ENCODE measurements around the gene SRSF3.

The SRSF3 gene

DNA sequence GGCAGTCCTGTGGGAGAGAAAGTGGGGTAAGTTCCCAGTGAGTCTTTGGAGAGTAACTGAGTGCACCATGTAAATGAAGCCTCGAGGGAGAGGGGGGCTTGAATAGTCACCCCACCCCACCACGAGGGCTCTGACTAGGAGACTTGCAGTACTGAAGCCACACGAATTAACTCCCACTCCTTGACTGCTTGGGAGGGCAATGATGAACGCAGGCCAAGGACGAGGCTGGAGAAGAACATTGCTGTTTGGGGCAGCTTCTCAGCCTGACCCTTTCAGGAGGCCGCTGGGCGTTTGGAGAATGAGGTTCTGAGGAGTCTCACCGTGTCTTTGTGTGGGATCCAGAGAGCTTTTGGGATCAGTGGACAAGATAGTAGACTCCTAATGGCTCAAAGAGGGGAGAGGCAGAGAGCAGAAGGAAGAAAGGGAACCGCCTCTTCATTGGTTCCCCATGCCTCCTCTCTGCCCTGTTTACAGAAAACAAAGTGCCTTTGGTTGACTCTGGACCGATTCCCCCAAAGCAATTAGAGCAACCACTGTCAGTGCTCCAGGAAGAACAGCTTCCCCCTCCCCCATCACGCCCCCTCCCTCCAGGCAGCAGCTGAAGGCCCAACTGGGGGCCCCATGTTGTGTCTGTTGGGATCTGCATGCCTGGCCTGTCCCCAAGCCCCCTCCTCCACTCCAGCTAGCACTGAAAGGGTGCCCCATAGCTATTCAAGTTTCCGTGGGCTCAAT is 42.7 kb downstream of the SRSF3 start:
- no peak for DNase-seq (ENCODE audit: low read depth)
- no peak overlapping the region for H3K4me3 ChIP-seq (ENCODE audit: control insufficient read depth, low read depth, low read length)
- TF ChIP-seq CTCF (conservative IDR thresholded peaks at IDR 0.05; ENCODE audit: control insufficient read depth, insufficient read depth, low read depth, low read length): no peak

GRCh38 chr6:36638579-36638978 is 44.4 kb downstream of the SRSF3 start:
- TF ChIP-seq CTCF (conservative IDR thresholded peaks at IDR 0.05; ENCODE audit: control insufficient read depth, insufficient read depth, low read depth, low read length): no peak
- DNase-seq (ENCODE audit: low read depth): no peak
- H3K4me3 ChIP-seq (ENCODE audit: control insufficient read depth, low read depth, low read length): no peak overlapping the region

GRCh38 chr6:36639171-36639808 is 45.1 kb downstream of the SRSF3 start:
- H3K4me3 ChIP-seq (ENCODE audit: control insufficient read depth, low read depth, low read length): no peak overlapping the region
- TF ChIP-seq CTCF (conservative IDR thresholded peaks at IDR 0.05; ENCODE audit: control insufficient read depth, insufficient read depth, low read depth, low read length): no peak
- no peak for DNase-seq (ENCODE audit: low read depth)

- H3K4me3 ChIP-seq (ENCODE audit: control insufficient read depth, low read depth, low read length): no peak overlapping the region
- DNase-seq (ENCODE audit: low read depth): no peak
- TF ChIP-seq CTCF (conservative IDR thresholded peaks at IDR 0.05; ENCODE audit: control insufficient read depth, insufficient read depth, low read depth, low read length): no peak
Measured at GRCh38 chr6:36641543-36641942, 47.4 kb downstream of the SRSF3 start.

- no peak for TF ChIP-seq CTCF (conservative IDR thresholded peaks at IDR 0.05; ENCODE audit: control insufficient read depth, insufficient read depth, low read depth, low read length)
- no peak overlapping the region for H3K4me3 ChIP-seq (ENCODE audit: control insufficient read depth, low read depth, low read length)
- peak; percentile 96 for DNase-seq (ENCODE audit: low read depth)
Measured at GRCh38 chr6:36642913-36643817, 49.0 kb downstream of the SRSF3 start.

GRCh38 chr6:36643977-36644376 is 49.8 kb downstream of the SRSF3 start:
- TF ChIP-seq CTCF (conservative IDR thresholded peaks at IDR 0.05; ENCODE audit: control insufficient read depth, insufficient read depth, low read depth, low read length): no peak
- DNase-seq (ENCODE audit: low read depth): no peak
- H3K4me3 ChIP-seq (ENCODE audit: control insufficient read depth, low read depth, low read length): no peak overlapping the region

Measured in fibroblast of mammary gland (primary cell).